GM23338 (cell line): ENCODE measurements around the gene ALMS1. TPM values are rescaled to one million over a fixed set of nuclear protein-coding genes. Genes with fewer than 3 reads are reported as not detected.

Experiments
- ATAC-seq: fragments of 200-7000 bp; cut with Tn5 transposase; 3 replicates; pipeline ENCODE4 v1.9.1; 2020
- DNase-seq: peaks from one replicate; pipeline ENCODE4 v3.0.0-alpha.2; 2015; ENCODE audit warnings: low spot score
- H2AFZ ChIP-seq: fragments of 200-600 bp; sonication (generic); 2 replicates; pipeline ENCODE4 v1.8.0; 2016; ENCODE audit warnings: antibody characterized with exemption, mild to moderate bottlenecking, moderate library complexity
- H3F3A ChIP-seq: fragments of 200-600 bp; sonication (generic); replicated peaks from 2 replicates; pipeline ENCODE4 v1.8.0; 2017; ENCODE audit warnings: antibody characterized with exemption, mixed run types, low read depth
- H3K27ac ChIP-seq: fragments of 200-600 bp; sonication (generic); 2 replicates; pipeline ENCODE4 v1.6.1; 2016; ENCODE audit warnings: low read depth
- H3K27me3 ChIP-seq: fragments of 200-600 bp; sonication (generic); 2 replicates; pipeline ENCODE4 v1.8.0; 2016; ENCODE audit warnings: mild to moderate bottlenecking, mixed run types, moderate library complexity; ENCODE audit not compliant: insufficient read depth
- H3K36me3 ChIP-seq: fragments of 200-600 bp; sonication (generic); 2 replicates; pipeline ENCODE4 v1.8.0; 2016; ENCODE audit warnings: mild to moderate bottlenecking; ENCODE audit not compliant: insufficient read depth
- H3K4me1 ChIP-seq: fragments of 200-600 bp; sonication (generic); 2 replicates; pipeline ENCODE4 v1.8.0; 2016; ENCODE audit warnings: mild to moderate bottlenecking, moderate library complexity; ENCODE audit not compliant: insufficient read depth
- H3K4me2 ChIP-seq: fragments of 200-600 bp; sonication (generic); 2 replicates; pipeline ENCODE4 v1.7.1; 2017; ENCODE audit warnings: mixed run types
- H3K4me3 ChIP-seq: fragments of 200-600 bp; sonication (generic); 2 replicates; pipeline ENCODE4 v1.6.1; 2016; ENCODE audit warnings: mixed run types
- H3K79me2 ChIP-seq: fragments of 200-600 bp; sonication (generic); replicated peaks from 2 replicates; pipeline ENCODE4 v1.8.0; 2017; ENCODE audit warnings: mild to moderate bottlenecking; ENCODE audit not compliant: insufficient read depth
- H3K9me2 ChIP-seq: fragments of 200-600 bp; sonication (generic); 2 replicates; pipeline ENCODE4 v1.8.0; 2017; ENCODE audit not compliant: insufficient read depth
- H4K20me1 ChIP-seq: fragments of 200-600 bp; sonication (generic); replicated peaks from 2 replicates; pipeline ENCODE4 v1.8.0; 2017; ENCODE audit warnings: mild to moderate bottlenecking; ENCODE audit not compliant: insufficient read depth
- H3K27ac Mint-ChIP-seq: 2 replicates; pipeline ENCODE4 v1.8.0; 2020; ENCODE audit warnings: inconsistent platforms, mild to moderate bottlenecking, moderate library complexity, mixed read lengths
- H3K27me3 Mint-ChIP-seq: 3 replicates; pipeline ENCODE4 v1.8.0; 2022; ENCODE audit warnings: low read depth, mild to moderate bottlenecking, moderate library complexity, mixed read lengths, inconsistent platforms; ENCODE audit not compliant: insufficient read depth, poor library complexity
- H3K36me3 Mint-ChIP-seq: 3 replicates; pipeline ENCODE4 v1.8.0; 2021; ENCODE audit warnings: low read depth, mild to moderate bottlenecking, inconsistent platforms, moderate library complexity, mixed read lengths
- H3K4me1 Mint-ChIP-seq: 3 replicates; pipeline ENCODE4 v1.8.0; 2020; ENCODE audit warnings: mild to moderate bottlenecking, inconsistent platforms, mixed read lengths
- H3K4me3 Mint-ChIP-seq: 3 replicates; pipeline ENCODE4 v1.8.0; 2021; ENCODE audit warnings: moderate library complexity, mild to moderate bottlenecking, inconsistent platforms, mixed read lengths
- H3K9me3 Mint-ChIP-seq: 3 replicates; pipeline ENCODE4 v1.8.0; 2020; ENCODE audit warnings: moderate library complexity, mild to moderate bottlenecking, inconsistent platforms, mixed read lengths
- CREB1 ChIP-seq: fragments of 250-450 bp; sonication (Bioruptor Pico); IDR thresholded peaks from 2 replicates; pipeline ENCODE4 v1.5.0; 2020; ENCODE audit warnings: low read depth, mild to moderate bottlenecking, moderate library complexity
- EZH2 ChIP-seq: fragments of 200-600 bp; sonication (generic); IDR thresholded peaks from one replicate; pipeline ENCODE4 v1.8.0; 2017; ENCODE audit warnings: antibody characterized with exemption, mild to moderate bottlenecking, low read depth; ENCODE audit not compliant: unreplicated experiment
- EZH2phosphoT487 ChIP-seq: fragments of 200-600 bp; sonication (generic); IDR thresholded peaks from one replicate; pipeline ENCODE4 v1.8.1; 2018; ENCODE audit warnings: antibody characterized with exemption; ENCODE audit not compliant: unreplicated experiment
- JUNB ChIP-seq: IDR thresholded peaks from one replicate; pipeline ENCODE4 v1.6.1; 2016; ENCODE audit warnings: antibody characterized with exemption; ENCODE audit not compliant: unreplicated experiment
- NANOG ChIP-seq: IDR thresholded peaks from 2 replicates; pipeline ENCODE4 v1.6.1; 2016; ENCODE audit warnings: antibody characterized with exemption, borderline replicate concordance
- POLR2AphosphoS5 ChIP-seq: IDR thresholded peaks from 2 replicates; pipeline ENCODE4 v1.6.1; 2016; ENCODE audit warnings: antibody characterized with exemption, low read depth
- STAT1 ChIP-seq: IDR thresholded peaks from one replicate; pipeline ENCODE4 v1.6.1; 2016; ENCODE audit warnings: antibody characterized with exemption; ENCODE audit not compliant: unreplicated experiment
- ZNF114 ChIP-seq: fragments of 250-450 bp; sonication (Bioruptor Pico); IDR thresholded peaks from 2 replicates; pipeline ENCODE4 v1.5.0; 2020; ENCODE audit warnings: mild to moderate bottlenecking, moderate library complexity
- ZNF331 ChIP-seq: fragments of 250-450 bp; sonication (Bioruptor Pico); IDR thresholded peaks from 2 replicates; pipeline ENCODE4 v1.5.0; 2020; ENCODE audit warnings: low read depth, mild to moderate bottlenecking, moderate library complexity
- polyA plus RNA-seq: library from polyadenylated mRNA; unstranded; fragments of >200 nt; fragmentation: Nextera tagmentation; extraction: Ambion mirVana; gene quantifications from 2 replicates; pipeline ENCODE4 v1.2.1, GENCODE V29; 2016
- total RNA-seq: library from RNA; depleted of rRNA; stranded (reverse); fragments of >200 nt; shearing (Covaris generic); gene quantifications from 2 replicates; pipeline ENCODE4 v1.2.3, GENCODE V29; 2014
- TF ChIP-seq, protein P1 (sequence below): IDR thresholded peaks from 2 replicates; pipeline ENCODE4 v1.6.1; 2016; ENCODE audit warnings: antibody characterized with exemption
- TF ChIP-seq, protein P2 (sequence below): fragments of 250-450 bp; sonication (Bioruptor Pico); IDR thresholded peaks from 2 replicates; pipeline ENCODE4 v1.5.0; 2020; ENCODE audit warnings: mild to moderate bottlenecking, moderate library complexity
- TF ChIP-seq, protein P3 (sequence below): IDR thresholded peaks from one replicate; pipeline ENCODE4 v1.6.1; 2018; ENCODE audit warnings: antibody characterized with exemption; ENCODE audit not compliant: unreplicated experiment
- TF ChIP-seq, protein P4 (sequence below), 2 experiments: fragments of 200-600 bp in 1 of 2; sonication (generic) in 1 of 2; conservative IDR thresholded peaks; 2 replicates each; pipeline versions ENCODE4 v1.5.1 to v1.6.1; 2016 to 2017; ENCODE audit warnings: antibody characterized with exemption in 2 of 2, low read depth in 2 of 2, mild to moderate bottlenecking in 2 of 2, moderate library complexity in 1 of 2

The ALMS1 gene
- total and polyA plus RNA-seq, 2 experiments from 2014 or later = 38.8 to 65.7 TPM

DNA sequence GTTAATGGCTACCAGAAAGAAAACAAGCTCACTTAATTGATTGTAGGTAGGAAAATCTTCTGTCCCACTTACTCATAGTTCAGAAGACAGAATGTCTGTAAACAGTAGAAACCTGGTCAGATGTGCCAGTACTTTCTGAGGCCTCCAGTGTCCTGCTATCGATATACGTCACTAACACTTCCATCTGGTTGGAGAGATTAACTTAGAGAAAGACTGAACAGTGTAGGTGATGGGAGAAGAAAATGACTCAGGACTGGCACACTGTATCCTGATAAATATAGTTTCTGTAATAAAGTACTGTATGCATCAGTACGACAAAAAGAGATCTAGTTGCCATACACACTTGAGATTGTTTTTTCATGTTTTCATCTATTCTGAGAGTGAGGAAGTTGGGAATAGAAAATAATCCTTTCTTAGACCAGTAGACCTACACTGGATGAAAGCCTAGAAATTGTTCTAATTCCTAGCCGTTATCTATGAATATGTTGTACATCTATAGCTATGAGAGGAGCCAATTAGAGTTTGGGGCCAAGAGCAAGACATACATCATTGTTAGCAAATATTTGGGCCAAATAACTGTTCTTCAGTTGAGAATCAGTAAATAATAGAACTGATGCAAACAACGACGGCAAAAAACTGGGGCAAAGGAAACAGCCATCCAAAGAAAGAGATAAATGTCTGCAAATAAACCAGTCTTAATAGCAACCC lies 150.7 kb downstream of the ALMS1 start:
- Histone ChIP-seq H3K27ac (no peak overlapping the region), H3K79me2 (no peaks in the 10 kb centered on the region), H3K4me2 (no peak overlapping the region), H4K20me1 (no peaks in the 10 kb centered on the region), H3K9me2 (no peaks in the 10 kb centered on the region; the same call in 1 of the 2 replicates), H3F3A (no peaks in the 10 kb centered on the region), H2AFZ (no peak overlapping the region), H3K4me1 (no peaks in the 10 kb centered on the region), H3K36me3 (peaks cover 36% of the 10 kb centered on the region), H3K27me3 (no peaks in the 10 kb centered on the region), H3K4me3 (no peak overlapping the region)
- Mint-ChIP-seq H3K4me1 (no peaks in the 10 kb centered on the region), H3K9me3 (peaks cover 66% of the 10 kb centered on the region), H3K36me3 (peaks cover 96% of the 10 kb centered on the region), H3K4me3 (no peak overlapping the region), H3K27ac (no peak overlapping the region), H3K27me3 (peaks cover 8% of the 10 kb centered on the region)
- DNase-seq (no peak), ATAC-seq (no peak)
- TF ChIP-seq, protein P1, sequence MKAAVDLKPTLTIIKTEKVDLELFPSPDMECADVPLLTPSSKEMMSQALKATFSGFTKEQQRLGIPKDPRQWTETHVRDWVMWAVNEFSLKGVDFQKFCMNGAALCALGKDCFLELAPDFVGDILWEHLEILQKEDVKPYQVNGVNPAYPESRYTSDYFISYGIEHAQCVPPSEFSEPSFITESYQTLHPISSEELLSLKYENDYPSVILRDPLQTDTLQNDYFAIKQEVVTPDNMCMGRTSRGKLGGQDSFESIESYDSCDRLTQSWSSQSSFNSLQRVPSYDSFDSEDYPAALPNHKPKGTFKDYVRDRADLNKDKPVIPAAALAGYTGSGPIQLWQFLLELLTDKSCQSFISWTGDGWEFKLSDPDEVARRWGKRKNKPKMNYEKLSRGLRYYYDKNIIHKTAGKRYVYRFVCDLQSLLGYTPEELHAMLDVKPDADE = no peak
- no peak for TF ChIP-seq EZH2phosphoT487
- TF ChIP-seq NANOG = no peak
- TF ChIP-seq, protein P2, sequence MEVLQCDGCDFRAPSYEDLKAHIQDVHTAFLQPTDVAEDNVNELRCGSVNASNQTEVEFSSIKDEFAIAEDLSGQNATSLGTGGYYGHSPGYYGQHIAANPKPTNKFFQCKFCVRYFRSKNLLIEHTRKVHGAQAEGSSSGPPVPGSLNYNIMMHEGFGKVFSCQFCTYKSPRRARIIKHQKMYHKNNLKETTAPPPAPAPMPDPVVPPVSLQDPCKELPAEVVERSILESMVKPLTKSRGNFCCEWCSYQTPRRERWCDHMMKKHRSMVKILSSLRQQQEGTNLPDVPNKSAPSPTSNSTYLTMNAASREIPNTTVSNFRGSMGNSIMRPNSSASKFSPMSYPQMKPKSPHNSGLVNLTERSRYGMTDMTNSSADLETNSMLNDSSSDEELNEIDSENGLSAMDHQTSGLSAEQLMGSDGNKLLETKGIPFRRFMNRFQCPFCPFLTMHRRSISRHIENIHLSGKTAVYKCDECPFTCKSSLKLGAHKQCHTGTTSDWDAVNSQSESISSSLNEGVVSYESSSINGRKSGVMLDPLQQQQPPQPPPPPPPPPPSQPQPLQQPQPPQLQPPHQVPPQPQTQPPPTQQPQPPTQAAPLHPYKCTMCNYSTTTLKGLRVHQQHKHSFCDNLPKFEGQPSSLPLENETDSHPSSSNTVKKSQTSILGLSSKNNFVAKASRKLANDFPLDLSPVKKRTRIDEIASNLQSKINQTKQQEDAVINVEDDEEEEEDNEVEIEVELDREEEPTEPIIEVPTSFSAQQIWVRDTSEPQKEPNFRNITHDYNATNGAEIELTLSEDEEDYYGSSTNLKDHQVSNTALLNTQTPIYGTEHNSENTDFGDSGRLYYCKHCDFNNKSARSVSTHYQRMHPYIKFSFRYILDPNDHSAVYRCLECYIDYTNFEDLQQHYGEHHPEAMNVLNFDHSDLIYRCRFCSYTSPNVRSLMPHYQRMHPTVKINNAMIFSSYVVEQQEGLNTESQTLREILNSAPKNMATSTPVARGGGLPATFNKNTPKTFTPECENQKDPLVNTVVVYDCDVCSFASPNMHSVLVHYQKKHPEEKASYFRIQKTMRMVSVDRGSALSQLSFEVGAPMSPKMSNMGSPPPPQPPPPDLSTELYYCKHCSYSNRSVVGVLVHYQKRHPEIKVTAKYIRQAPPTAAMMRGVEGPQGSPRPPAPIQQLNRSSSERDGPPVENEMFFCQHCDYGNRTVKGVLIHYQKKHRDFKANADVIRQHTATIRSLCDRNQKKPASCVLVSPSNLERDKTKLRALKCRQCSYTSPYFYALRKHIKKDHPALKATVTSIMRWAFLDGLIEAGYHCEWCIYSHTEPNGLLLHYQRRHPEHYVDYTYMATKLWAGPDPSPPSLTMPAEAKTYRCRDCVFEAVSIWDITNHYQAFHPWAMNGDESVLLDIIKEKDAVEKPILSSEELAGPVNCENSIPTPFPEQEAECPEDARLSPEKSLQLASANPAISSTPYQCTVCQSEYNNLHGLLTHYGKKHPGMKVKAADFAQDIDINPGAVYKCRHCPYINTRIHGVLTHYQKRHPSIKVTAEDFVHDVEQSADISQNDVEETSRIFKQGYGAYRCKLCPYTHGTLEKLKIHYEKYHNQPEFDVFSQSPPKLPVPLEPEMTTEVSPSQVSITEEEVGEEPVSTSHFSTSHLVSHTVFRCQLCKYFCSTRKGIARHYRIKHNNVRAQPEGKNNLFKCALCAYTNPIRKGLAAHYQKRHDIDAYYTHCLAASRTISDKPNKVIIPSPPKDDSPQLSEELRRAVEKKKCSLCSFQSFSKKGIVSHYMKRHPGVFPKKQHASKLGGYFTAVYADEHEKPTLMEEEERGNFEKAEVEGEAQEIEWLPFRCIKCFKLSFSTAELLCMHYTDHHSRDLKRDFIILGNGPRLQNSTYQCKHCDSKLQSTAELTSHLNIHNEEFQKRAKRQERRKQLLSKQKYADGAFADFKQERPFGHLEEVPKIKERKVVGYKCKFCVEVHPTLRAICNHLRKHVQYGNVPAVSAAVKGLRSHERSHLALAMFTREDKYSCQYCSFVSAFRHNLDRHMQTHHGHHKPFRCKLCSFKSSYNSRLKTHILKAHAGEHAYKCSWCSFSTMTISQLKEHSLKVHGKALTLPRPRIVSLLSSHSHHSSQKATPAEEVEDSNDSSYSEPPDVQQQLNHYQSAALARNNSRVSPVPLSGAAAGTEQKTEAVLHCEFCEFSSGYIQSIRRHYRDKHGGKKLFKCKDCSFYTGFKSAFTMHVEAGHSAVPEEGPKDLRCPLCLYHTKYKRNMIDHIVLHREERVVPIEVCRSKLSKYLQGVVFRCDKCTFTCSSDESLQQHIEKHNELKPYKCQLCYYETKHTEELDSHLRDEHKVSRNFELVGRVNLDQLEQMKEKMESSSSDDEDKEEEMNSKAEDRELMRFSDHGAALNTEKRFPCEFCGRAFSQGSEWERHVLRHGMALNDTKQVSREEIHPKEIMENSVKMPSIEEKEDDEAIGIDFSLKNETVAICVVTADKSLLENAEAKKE (CRISPR knock-in tag) = no peak
- TF ChIP-seq CREB1 = no peak
- TF ChIP-seq STAT1 = no peak
- no peak for TF ChIP-seq ZNF331 (CRISPR knock-in tag)
- TF ChIP-seq, protein P3, sequence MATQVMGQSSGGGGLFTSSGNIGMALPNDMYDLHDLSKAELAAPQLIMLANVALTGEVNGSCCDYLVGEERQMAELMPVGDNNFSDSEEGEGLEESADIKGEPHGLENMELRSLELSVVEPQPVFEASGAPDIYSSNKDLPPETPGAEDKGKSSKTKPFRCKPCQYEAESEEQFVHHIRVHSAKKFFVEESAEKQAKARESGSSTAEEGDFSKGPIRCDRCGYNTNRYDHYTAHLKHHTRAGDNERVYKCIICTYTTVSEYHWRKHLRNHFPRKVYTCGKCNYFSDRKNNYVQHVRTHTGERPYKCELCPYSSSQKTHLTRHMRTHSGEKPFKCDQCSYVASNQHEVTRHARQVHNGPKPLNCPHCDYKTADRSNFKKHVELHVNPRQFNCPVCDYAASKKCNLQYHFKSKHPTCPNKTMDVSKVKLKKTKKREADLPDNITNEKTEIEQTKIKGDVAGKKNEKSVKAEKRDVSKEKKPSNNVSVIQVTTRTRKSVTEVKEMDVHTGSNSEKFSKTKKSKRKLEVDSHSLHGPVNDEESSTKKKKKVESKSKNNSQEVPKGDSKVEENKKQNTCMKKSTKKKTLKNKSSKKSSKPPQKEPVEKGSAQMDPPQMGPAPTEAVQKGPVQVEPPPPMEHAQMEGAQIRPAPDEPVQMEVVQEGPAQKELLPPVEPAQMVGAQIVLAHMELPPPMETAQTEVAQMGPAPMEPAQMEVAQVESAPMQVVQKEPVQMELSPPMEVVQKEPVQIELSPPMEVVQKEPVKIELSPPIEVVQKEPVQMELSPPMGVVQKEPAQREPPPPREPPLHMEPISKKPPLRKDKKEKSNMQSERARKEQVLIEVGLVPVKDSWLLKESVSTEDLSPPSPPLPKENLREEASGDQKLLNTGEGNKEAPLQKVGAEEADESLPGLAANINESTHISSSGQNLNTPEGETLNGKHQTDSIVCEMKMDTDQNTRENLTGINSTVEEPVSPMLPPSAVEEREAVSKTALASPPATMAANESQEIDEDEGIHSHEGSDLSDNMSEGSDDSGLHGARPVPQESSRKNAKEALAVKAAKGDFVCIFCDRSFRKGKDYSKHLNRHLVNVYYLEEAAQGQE = no peak
- no peak for TF ChIP-seq POLR2AphosphoS5
- TF ChIP-seq ZNF114 (CRISPR knock-in tag) = no peak
- TF ChIP-seq JUNB = no peak
- no peak for TF ChIP-seq EZH2
- TF ChIP-seq, protein P4, sequence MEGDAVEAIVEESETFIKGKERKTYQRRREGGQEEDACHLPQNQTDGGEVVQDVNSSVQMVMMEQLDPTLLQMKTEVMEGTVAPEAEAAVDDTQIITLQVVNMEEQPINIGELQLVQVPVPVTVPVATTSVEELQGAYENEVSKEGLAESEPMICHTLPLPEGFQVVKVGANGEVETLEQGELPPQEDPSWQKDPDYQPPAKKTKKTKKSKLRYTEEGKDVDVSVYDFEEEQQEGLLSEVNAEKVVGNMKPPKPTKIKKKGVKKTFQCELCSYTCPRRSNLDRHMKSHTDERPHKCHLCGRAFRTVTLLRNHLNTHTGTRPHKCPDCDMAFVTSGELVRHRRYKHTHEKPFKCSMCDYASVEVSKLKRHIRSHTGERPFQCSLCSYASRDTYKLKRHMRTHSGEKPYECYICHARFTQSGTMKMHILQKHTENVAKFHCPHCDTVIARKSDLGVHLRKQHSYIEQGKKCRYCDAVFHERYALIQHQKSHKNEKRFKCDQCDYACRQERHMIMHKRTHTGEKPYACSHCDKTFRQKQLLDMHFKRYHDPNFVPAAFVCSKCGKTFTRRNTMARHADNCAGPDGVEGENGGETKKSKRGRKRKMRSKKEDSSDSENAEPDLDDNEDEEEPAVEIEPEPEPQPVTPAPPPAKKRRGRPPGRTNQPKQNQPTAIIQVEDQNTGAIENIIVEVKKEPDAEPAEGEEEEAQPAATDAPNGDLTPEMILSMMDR (conservative IDR thresholded peaks at IDR 0.05; ENCODE audit: low read depth in 2 of 2) = no peak
